Neural cell (in vitro differentiated cells): ENCODE measurements around the gene ZFP3. TPM values are rescaled to one million over a fixed set of nuclear protein-coding genes. Genes with fewer than 3 reads are reported as not detected.

Experiments used
- H2AFZ ChIP-seq: fragments of 200-600, 300-800 bp; sonication (generic), shearing (Covaris generic); 2 replicates; pipeline ENCODE4 v1.6.0; 2014; ENCODE audit warnings: low read depth, mild to moderate bottlenecking, antibody characterized with exemption, low read length, moderate library complexity
- H3F3A ChIP-seq: fragments of 200-600 bp; shearing (Covaris generic); 2 replicates; pipeline ENCODE4 v1.6.1; 2016; ENCODE audit warnings: mild to moderate bottlenecking, moderate library complexity, mixed read lengths, antibody characterized with exemption, low read length; ENCODE audit not compliant: insufficient read depth, poor library complexity, severe bottlenecking
- H3K27ac ChIP-seq: fragments of 200-600, 300-800 bp; sonication (generic), shearing (Covaris generic); 2 replicates; pipeline ENCODE4 v1.5.1; 2014; ENCODE audit warnings: mild to moderate bottlenecking, low read length, moderate library complexity
- H3K27me3 ChIP-seq: fragments of 300-800, 200-600 bp; sonication (generic), shearing (Covaris generic); 2 replicates; pipeline ENCODE4 v1.6.0; 2014; ENCODE audit warnings: mild to moderate bottlenecking, low read depth, low read length, moderate library complexity; ENCODE audit not compliant: insufficient read depth
- H3K36me3 ChIP-seq: fragments of 300-800, 200-600 bp; sonication (generic), shearing (Covaris generic); 2 replicates; pipeline ENCODE4 v1.5.1; 2014; ENCODE audit warnings: mild to moderate bottlenecking, antibody characterized with exemption, low read length, moderate library complexity; ENCODE audit not compliant: insufficient read depth
- H3K4me2 ChIP-seq: fragments of 300-800, 200-600 bp; sonication (generic), shearing (Covaris generic); 2 replicates; pipeline ENCODE4 v1.6.0; 2014; ENCODE audit warnings: mild to moderate bottlenecking, low read length
- H3K4me3 ChIP-seq: fragments of 300-800, 200-600 bp; sonication (generic), shearing (Covaris generic); 2 replicates; pipeline ENCODE4 v1.5.1; 2014; ENCODE audit warnings: mild to moderate bottlenecking, low read length, moderate library complexity
- H3K79me2 ChIP-seq: fragments of 200-600 bp; shearing (Covaris generic); replicated peaks from 2 replicates; pipeline ENCODE4 v1.6.0; 2014; ENCODE audit warnings: mild to moderate bottlenecking, low read length, moderate library complexity; ENCODE audit not compliant: insufficient read depth
- H3K9ac ChIP-seq: fragments of 300-800, 200-600 bp; sonication (generic), shearing (Covaris generic); 2 replicates; pipeline ENCODE4 v1.6.1; 2016; ENCODE audit warnings: mild to moderate bottlenecking, low read length, mixed read lengths
- H3K9me2 ChIP-seq: fragments of 200-600 bp; shearing (Covaris generic); 2 replicates; pipeline ENCODE4 v1.6.1; 2016; ENCODE audit warnings: mild to moderate bottlenecking, low read length, mixed read lengths; ENCODE audit not compliant: insufficient read depth
- H3K9me3 ChIP-seq: fragments of 200-600, 300-800 bp; sonication (generic), shearing (Covaris generic); 2 replicates; pipeline ENCODE4 v1.6.1; 2016; ENCODE audit warnings: mild to moderate bottlenecking, mixed run types, low read length, moderate library complexity, mixed read lengths
- H4K20me1 ChIP-seq: fragments of 200-600 bp; shearing (Covaris generic); 2 replicates; pipeline ENCODE4 v1.6.1; 2016; ENCODE audit warnings: mild to moderate bottlenecking, mixed run types; ENCODE audit not compliant: insufficient read depth
- EP300 ChIP-seq: fragments of 450-650 bp; conservative IDR thresholded peaks from 2 replicates; pipeline ENCODE4 v1.6.1; 2014; ENCODE audit warnings: antibody characterized with exemption, mild to moderate bottlenecking, moderate library complexity; ENCODE audit not compliant: poor library complexity, severe bottlenecking
- EZH2 ChIP-seq: fragments of 200-600, 300-800 bp; shearing (Covaris generic), sonication (generic); IDR thresholded peaks from 2 replicates; pipeline ENCODE4 v1.6.1; 2014; ENCODE audit warnings: antibody characterized with exemption, low read length, borderline replicate concordance, mild to moderate bottlenecking; ENCODE audit not compliant: insufficient read depth, poor library complexity, severe bottlenecking
- MXI1 ChIP-seq: fragments of 450-650 bp; conservative IDR thresholded peaks from 2 replicates; pipeline ENCODE4 v1.6.1; 2014; ENCODE audit warnings: antibody characterized with exemption, mild to moderate bottlenecking; ENCODE audit not compliant: poor library complexity, severe bottlenecking
- POLR2AphosphoS5 ChIP-seq: IDR thresholded peaks from 2 replicates; pipeline ENCODE4 v1.6.1; 2012
- RAD21 ChIP-seq: fragments of 450-650 bp; conservative IDR thresholded peaks from 2 replicates; pipeline ENCODE4 v1.6.1; 2014; ENCODE audit warnings: antibody characterized with exemption, mild to moderate bottlenecking, moderate library complexity
- SMC3 ChIP-seq: fragments of 450-650 bp; conservative IDR thresholded peaks from 2 replicates; pipeline ENCODE4 v1.6.1; 2014; ENCODE audit warnings: antibody characterized with exemption, mild to moderate bottlenecking, moderate library complexity; ENCODE audit not compliant: poor library complexity
- TAF1 ChIP-seq: IDR thresholded peaks from 2 replicates; pipeline ENCODE4 v1.6.1; 2012; ENCODE audit warnings: low read depth
- polyA plus RNA-seq: library from polyadenylated mRNA; depleted of rRNA; stranded (reverse); fragments of >200 nt; gene quantifications from 2 replicates; pipeline ENCODE4 v1.2.3, GENCODE V29; 2014
- TF ChIP-seq, protein P1 (sequence below): IDR thresholded peaks from 2 replicates; pipeline ENCODE4 v1.6.1; 2012; ENCODE audit warnings: borderline replicate concordance
- TF ChIP-seq, protein P2 (sequence below): fragments of 450-650 bp; IDR thresholded peaks from 2 replicates; pipeline ENCODE4 v1.5.1; 2014; ENCODE audit warnings: antibody characterized with exemption, mild to moderate bottlenecking, moderate library complexity; ENCODE audit not compliant: poor library complexity, severe bottlenecking

The ZFP3 gene
- polyA plus RNA-seq, 1 donor from 2014 or later, result 0.05 TPM

DNA sequence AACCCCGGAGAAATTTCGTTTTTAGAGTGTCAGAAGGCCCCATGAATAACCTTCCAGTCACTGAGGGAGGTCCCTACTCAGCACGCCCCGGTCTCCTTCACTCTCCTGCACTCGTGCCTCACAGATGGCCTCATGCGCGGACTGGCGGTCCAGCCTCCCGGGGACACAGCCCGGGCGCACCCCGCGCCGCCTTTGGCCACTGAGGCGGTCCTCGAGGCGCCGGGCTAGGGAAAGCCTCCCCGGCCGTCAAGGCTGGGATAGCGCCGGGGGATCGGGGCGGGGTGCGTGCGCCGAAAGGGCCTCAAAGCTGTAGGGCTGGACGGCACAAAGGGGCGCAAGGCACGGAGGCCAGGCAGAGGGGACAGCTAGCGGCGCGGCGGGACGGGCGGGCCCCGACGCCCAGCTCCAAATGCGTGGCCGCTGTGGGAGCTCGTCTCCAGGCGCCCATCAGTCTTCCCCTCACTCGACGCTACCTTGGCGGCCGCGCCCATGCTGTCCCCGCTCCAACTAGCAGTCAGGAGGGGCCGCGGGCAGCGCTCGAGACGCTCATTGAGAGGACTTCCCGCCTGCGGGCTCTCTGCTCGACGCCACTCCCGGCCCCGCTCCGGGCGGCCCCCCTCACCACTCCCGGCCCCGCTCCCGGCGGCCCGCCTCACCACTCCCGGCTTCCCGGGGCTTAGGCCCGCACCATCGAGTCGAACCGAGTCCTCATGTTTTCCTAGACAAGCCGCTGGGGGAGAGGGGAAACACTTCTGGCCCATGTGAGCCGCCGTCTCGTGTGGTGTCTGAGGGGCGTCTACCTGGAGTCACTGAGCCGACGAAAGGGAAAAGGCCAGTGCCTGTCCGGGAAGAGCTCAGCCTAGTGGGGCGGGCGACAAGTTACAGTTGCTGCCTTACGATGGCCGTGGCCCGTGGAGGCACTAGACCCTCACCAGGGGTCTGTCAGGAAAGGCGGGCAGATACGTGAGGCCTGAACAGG, 37.7 kb downstream of the ZFP3 start, which contains the start of gene USP6:
Gene USP6 (plus strand): TSS at position 360 of the 979 bp plus-strand sequence. CDS start 14,336 bp downstream, outside the sequence.
- Histone ChIP-seq H3K79me2 (peaks cover 4% of the 10 kb centered on the region), H3K27me3 (no peaks in the 10 kb centered on the region), H3K27ac (no peak within 1 kb of the TSS)

DNA sequence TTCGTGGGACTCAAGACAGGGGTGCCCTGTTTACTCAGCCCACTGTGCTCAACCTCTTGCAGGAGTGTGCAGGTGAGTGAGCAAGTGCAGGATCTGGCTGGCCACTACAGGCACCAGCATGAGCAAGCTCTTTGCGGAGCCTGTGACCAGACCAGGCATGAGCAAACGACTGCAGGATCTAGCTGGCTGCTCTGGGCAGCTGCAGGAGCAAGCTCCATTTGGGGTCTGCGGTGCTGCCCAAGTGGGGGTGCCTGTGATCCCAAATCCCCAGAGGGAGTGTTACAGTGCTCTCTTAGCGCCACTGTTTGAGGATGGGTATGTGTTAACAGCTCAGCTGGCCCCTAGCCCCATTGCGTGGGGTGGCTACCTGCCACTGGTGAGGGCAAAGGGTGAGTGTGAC, 40.0 kb downstream of the ZFP3 start:
- H3K27me3 ChIP-seq, result peaks cover 10% of the 10 kb centered on the region
- H3K9me2 ChIP-seq, result no peaks in the 10 kb centered on the region
- H3K4me3 ChIP-seq, result no peak overlapping the region
- no peak for TF ChIP-seq RAD21
- TF ChIP-seq SMC3, result no peak
- no peak for TF ChIP-seq TAF1
- TF ChIP-seq, protein P1, sequence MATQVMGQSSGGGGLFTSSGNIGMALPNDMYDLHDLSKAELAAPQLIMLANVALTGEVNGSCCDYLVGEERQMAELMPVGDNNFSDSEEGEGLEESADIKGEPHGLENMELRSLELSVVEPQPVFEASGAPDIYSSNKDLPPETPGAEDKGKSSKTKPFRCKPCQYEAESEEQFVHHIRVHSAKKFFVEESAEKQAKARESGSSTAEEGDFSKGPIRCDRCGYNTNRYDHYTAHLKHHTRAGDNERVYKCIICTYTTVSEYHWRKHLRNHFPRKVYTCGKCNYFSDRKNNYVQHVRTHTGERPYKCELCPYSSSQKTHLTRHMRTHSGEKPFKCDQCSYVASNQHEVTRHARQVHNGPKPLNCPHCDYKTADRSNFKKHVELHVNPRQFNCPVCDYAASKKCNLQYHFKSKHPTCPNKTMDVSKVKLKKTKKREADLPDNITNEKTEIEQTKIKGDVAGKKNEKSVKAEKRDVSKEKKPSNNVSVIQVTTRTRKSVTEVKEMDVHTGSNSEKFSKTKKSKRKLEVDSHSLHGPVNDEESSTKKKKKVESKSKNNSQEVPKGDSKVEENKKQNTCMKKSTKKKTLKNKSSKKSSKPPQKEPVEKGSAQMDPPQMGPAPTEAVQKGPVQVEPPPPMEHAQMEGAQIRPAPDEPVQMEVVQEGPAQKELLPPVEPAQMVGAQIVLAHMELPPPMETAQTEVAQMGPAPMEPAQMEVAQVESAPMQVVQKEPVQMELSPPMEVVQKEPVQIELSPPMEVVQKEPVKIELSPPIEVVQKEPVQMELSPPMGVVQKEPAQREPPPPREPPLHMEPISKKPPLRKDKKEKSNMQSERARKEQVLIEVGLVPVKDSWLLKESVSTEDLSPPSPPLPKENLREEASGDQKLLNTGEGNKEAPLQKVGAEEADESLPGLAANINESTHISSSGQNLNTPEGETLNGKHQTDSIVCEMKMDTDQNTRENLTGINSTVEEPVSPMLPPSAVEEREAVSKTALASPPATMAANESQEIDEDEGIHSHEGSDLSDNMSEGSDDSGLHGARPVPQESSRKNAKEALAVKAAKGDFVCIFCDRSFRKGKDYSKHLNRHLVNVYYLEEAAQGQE, result no peak
- TF ChIP-seq POLR2AphosphoS5, result no peak
- no peak for TF ChIP-seq MXI1
- TF ChIP-seq, protein P2, sequence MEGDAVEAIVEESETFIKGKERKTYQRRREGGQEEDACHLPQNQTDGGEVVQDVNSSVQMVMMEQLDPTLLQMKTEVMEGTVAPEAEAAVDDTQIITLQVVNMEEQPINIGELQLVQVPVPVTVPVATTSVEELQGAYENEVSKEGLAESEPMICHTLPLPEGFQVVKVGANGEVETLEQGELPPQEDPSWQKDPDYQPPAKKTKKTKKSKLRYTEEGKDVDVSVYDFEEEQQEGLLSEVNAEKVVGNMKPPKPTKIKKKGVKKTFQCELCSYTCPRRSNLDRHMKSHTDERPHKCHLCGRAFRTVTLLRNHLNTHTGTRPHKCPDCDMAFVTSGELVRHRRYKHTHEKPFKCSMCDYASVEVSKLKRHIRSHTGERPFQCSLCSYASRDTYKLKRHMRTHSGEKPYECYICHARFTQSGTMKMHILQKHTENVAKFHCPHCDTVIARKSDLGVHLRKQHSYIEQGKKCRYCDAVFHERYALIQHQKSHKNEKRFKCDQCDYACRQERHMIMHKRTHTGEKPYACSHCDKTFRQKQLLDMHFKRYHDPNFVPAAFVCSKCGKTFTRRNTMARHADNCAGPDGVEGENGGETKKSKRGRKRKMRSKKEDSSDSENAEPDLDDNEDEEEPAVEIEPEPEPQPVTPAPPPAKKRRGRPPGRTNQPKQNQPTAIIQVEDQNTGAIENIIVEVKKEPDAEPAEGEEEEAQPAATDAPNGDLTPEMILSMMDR, result no peak
- no peak for TF ChIP-seq EP300

More for the DNA sequence above, 37.7 kb downstream of the ZFP3 start, which contains the start of gene USP6:
- TF ChIP-seq POLR2AphosphoS5 (no peak), MXI1 (no peak), EZH2 (no peak), TAF1 (no peak), EP300 (no peak), SMC3 (no peak), RAD21 (no peak)
- TF ChIP-seq, protein P2, result no peak
- TF ChIP-seq, protein P1, result no peak
- Histone ChIP-seq H3K9ac (no peak within 1 kb of the TSS), H3K9me2 (no peaks in the 10 kb centered on the region), H3F3A (no peaks in the 10 kb centered on the region), H3K4me3 (no peak within 1 kb of the TSS), H4K20me1 (no peaks in the 10 kb centered on the region), H3K4me2 (no peak within 1 kb of the TSS), H3K9me3 (peaks cover 4% of the 10 kb centered on the region), H2AFZ (no peak within 1 kb of the TSS), H3K36me3 (no peaks in the 10 kb centered on the region)

More for the DNA sequence above, 40.0 kb downstream of the ZFP3 start:
- no peak overlapping the region for H3K4me2 ChIP-seq
- no peaks in the 10 kb centered on the region for H3K36me3 ChIP-seq
- no peak overlapping the region for H3K9ac ChIP-seq
- no peaks in the 10 kb centered on the region for H4K20me1 ChIP-seq
- no peaks in the 10 kb centered on the region for H3K79me2 ChIP-seq
- peaks cover 4% of the 10 kb centered on the region for H3K9me3 ChIP-seq
- no peaks in the 10 kb centered on the region for H3F3A ChIP-seq
- no peak overlapping the region for H3K27ac ChIP-seq
- H2AFZ ChIP-seq, result no peak overlapping the region
